Kidney (tissue), 14 donors: ENCODE results near the gene SHCBP1L. TPM values are rescaled to one million over a fixed set of nuclear protein-coding genes. Genes with fewer than 3 reads are reported as not detected.

Experiments
- DNase-seq, 5 donors: peaks; one replicate each; pipeline ENCODE4 v3.0.0-alpha.2; 2013 to 2020
- FAIRE-seq: peaks from 2 replicates; lab custom pipeline; 2012; peaks lifted over from hg19 to GRCh38; lab: Jason Lieb, UNC
- H3K27ac ChIP-seq, 2 donors: one replicate each; pipeline ENCODE4 v1.7.0; 2013; ENCODE audit warnings: low read depth in 2 of 2, low read length in 2 of 2, inconsistent platforms in 1 of 2
- H3K27me3 ChIP-seq: one replicate; pipeline ENCODE4 v1.7.1; 2013; ENCODE audit warnings: low read length, inconsistent platforms; ENCODE audit not compliant: control insufficient read depth, insufficient read depth
- H3K36me3 ChIP-seq, 3 donors: one replicate each; pipeline versions ENCODE4 v1.7.0 to v1.7.1; 2013; ENCODE audit warnings: low read length in 3 of 3, control low read depth in 1 of 3, inconsistent platforms in 1 of 3; ENCODE audit not compliant: insufficient read depth in 3 of 3, control insufficient read depth in 2 of 3
- H3K4me1 ChIP-seq, 3 donors: one replicate each; pipeline versions ENCODE4 v1.7.0 to v1.7.1; 2013; ENCODE audit warnings: low read length in 3 of 3, inconsistent platforms in 1 of 3, low read depth in 1 of 3; ENCODE audit not compliant: control insufficient read depth in 2 of 3, insufficient read depth in 2 of 3
- H3K4me3 ChIP-seq, 3 donors: one replicate each; pipeline versions ENCODE4 v1.7.0 to v1.8.1; 2013; ENCODE audit warnings: low read length in 3 of 3, control low read depth in 1 of 3, inconsistent platforms in 1 of 3
- H3K9ac ChIP-seq, 3 donors: one replicate each; pipeline versions ENCODE4 v1.7.0 to v1.7.1; 2013; ENCODE audit warnings: low read length in 3 of 3, control low read depth in 1 of 3, inconsistent platforms in 1 of 3
- H3K9me3 ChIP-seq, 3 donors: one replicate each; pipeline versions ENCODE4 v1.7.0 to v1.7.1; 2013; ENCODE audit warnings: low read length in 3 of 3, control low read depth in 1 of 3, inconsistent platforms in 1 of 3; ENCODE audit not compliant: control insufficient read depth in 2 of 3, insufficient read depth in 1 of 3
- CTCF ChIP-seq: IDR thresholded peaks from 3 replicates; pipeline ENCODE4 v1.5.1; 2012; ENCODE audit warnings: mild to moderate bottlenecking, moderate library complexity, borderline replicate concordance; ENCODE audit not compliant: insufficient read depth; ENCODE audit errors: extremely low read depth
- intact Hi-C: fragments of 100-400 bp; cut with DNase I; formaldehyde crosslinking; loops from one replicate; pipeline ENCODE4 v1.11.1; 2022
- polyA plus RNA-seq: library from polyadenylated mRNA; stranded (reverse); fragments of 350-450 nt; fragmentation: Illumina TruSeq; extraction: RNeasy Lipid Tissue Mini Kit (QIAGEN cat#74804); gene quantifications from one replicate; pipeline ENCODE4 v1.2.3, GENCODE V29; 2014; ENCODE audit warnings: low read depth, low replicate concordance; ENCODE audit not compliant: insufficient read depth
- total RNA-seq: library from RNA; stranded (reverse); fragmentation: NEBNext Ultra II Directional; extraction: Animal tissue kit (Norgen Biotek cat#: 25700); gene quantifications from one replicate; pipeline ENCODE4 v1.2.1, GENCODE V29; 2021
- donor health status: control.
- donor health status: control.
- donor health status: control.
- donor health status: control.
- donor health status: control.
- donor health status: DM: yes; HTN: yes; CAD: no.
- donor health status: Normal renal cell carcinoma (clear cell type).

The SHCBP1L gene
- total and polyA plus RNA-seq, 2 donors from 2014 or later, result not detected

GRCh38 chr1:182885591-182885990, 67.4 kb downstream of the SHCBP1L start:
- Histone ChIP-seq H3K4me1 (no peaks in the 10 kb centered on the region), H3K4me3 (no peak overlapping the region), H3K27ac (no peak overlapping the region), H3K9ac (no peak overlapping the region), H3K9me3 (no peaks in the 10 kb centered on the region), H3K36me3 (peaks cover 31 to 78% (median 48%) of the 10 kb centered on the region in 3 donors), H3K27me3 (no peaks in the 10 kb centered on the region)
- DNase-seq (no peak), FAIRE-seq (no peak)
- intact Hi-C loops, result no loop called here
- no peak for TF ChIP-seq CTCF

GRCh38 chr1:182884872-182885271, 68.1 kb downstream of the SHCBP1L start:
- H3K36me3 ChIP-seq, result peaks cover 31 to 82% (median 53%) of the 10 kb centered on the region in 3 donors
- intact Hi-C loops, result no loop called here
- no peak for TF ChIP-seq CTCF
- H3K27me3 ChIP-seq, result no peaks in the 10 kb centered on the region
- no peak overlapping the region for H3K27ac ChIP-seq
- no peak for DNase-seq
- H3K4me3 ChIP-seq, result no peak overlapping the region
- H3K9me3 ChIP-seq, result no peaks in the 10 kb centered on the region
- no peaks in the 10 kb centered on the region for H3K4me1 ChIP-seq
- FAIRE-seq, result no peak
- H3K9ac ChIP-seq, result no peak overlapping the region

GRCh38 chr1:182877842-182878241, 75.1 kb downstream of the SHCBP1L start:
- Histone ChIP-seq H3K36me3 (peaks cover 33 to 91% (median 66%) of the 10 kb centered on the region in 3 donors), H3K9me3 (no peaks in the 10 kb centered on the region), H3K27me3 (no peaks in the 10 kb centered on the region), H3K27ac (no peak overlapping the region), H3K9ac (no peak overlapping the region), H3K4me3 (no peak overlapping the region), H3K4me1 (no peaks in the 10 kb centered on the region)
- TF ChIP-seq CTCF, result no peak
- no peak for FAIRE-seq
- no peak for DNase-seq
- intact Hi-C loops, result no loop called here

- Histone ChIP-seq H3K27ac (no peak overlapping the region), H3K9me3 (no peaks in the 10 kb centered on the region), H3K4me1 (no peaks in the 10 kb centered on the region), H3K4me3 (no peak overlapping the region), H3K27me3 (no peaks in the 10 kb centered on the region), H3K9ac (no peak overlapping the region), H3K36me3 (peaks cover 34 to 94% (median 67%) of the 10 kb centered on the region in 3 donors)
- FAIRE-seq (no peak), DNase-seq (no peak)
- TF ChIP-seq CTCF, result no peak
- intact Hi-C loops, result no loop called here
Observed at GRCh38 chr1:182877331-182877730, 75.6 kb downstream of the SHCBP1L start.
